Skeletal muscle tissue (tissue), 4 donors: Measurements from ENCODE around the gene PDIA2. TPM values are rescaled to one million over a fixed set of nuclear protein-coding genes. Genes with fewer than 3 reads are reported as not detected.

Source experiments
- H3K27ac ChIP-seq: one replicate; pipeline ENCODE4 v1.7.0; 2013; ENCODE audit warnings: mild to moderate bottlenecking, low read depth, low read length, inconsistent platforms
- H3K27me3 ChIP-seq, 3 donors: one replicate each; pipeline ENCODE4 v1.7.0; 2013; ENCODE audit warnings: low read length in 3 of 3; ENCODE audit not compliant: control insufficient read depth in 3 of 3, insufficient read depth in 3 of 3
- H3K36me3 ChIP-seq, 3 donors: one replicate each; pipeline ENCODE4 v1.7.0; 2013; ENCODE audit warnings: low read length in 3 of 3; ENCODE audit not compliant: control insufficient read depth in 3 of 3, insufficient read depth in 3 of 3
- H3K4me1 ChIP-seq, 3 donors: one replicate each; pipeline ENCODE4 v1.7.0; 2013; ENCODE audit warnings: low read length in 3 of 3, mild to moderate bottlenecking in 3 of 3; ENCODE audit not compliant: control insufficient read depth in 3 of 3, insufficient read depth in 3 of 3
- H3K4me3 ChIP-seq, 3 donors: one replicate each; pipeline ENCODE4 v1.7.0; 2013; ENCODE audit warnings: low read length in 3 of 3
- H3K9ac ChIP-seq, 3 donors: one replicate each; pipeline ENCODE4 v1.7.0; 2013; ENCODE audit warnings: low read length in 3 of 3, mild to moderate bottlenecking in 3 of 3, moderate library complexity in 2 of 3, low read depth in 1 of 3
- H3K9me3 ChIP-seq, 3 donors: one replicate each; pipeline ENCODE4 v1.7.0; 2013; ENCODE audit warnings: low read length in 3 of 3; ENCODE audit not compliant: control insufficient read depth in 3 of 3
- total RNA-seq: library from RNA; depleted of rRNA; stranded (reverse); fragments of >200 nt; gene quantifications from one replicate; pipeline ENCODE4 v1.2.3, GENCODE V29; 2014
- donor health status: Osteomylitis.

The PDIA2 gene
- total RNA-seq = under 0.01 TPM

GRCh38 chr16:283033-283805, at the start of gene PDIA2:
PDIA2 (plus strand) TSS chr16:283164; CDS start chr16:283170, 6 bp downstream.
- peaks cover 0 to 10% (median 4%) of the 10 kb centered on the region in 3 donors for H3K4me1 ChIP-seq
- H3K27ac ChIP-seq = no peak within 1 kb of the TSS
- H3K4me3 ChIP-seq = no peak within 1 kb of the TSS
- H3K9ac ChIP-seq = no peak within 1 kb of the TSS
- peaks cover 8 to 17% (median 12%) of the 10 kb centered on the region in 3 donors for H3K27me3 ChIP-seq
- H3K9me3 ChIP-seq = no peaks in the 10 kb centered on the region
- H3K36me3 ChIP-seq = peaks cover under 1 to 9% (median 3%) of the 10 kb centered on the region in 3 donors

- H3K9me3 ChIP-seq = no peaks in the 10 kb centered on the region
- H3K36me3 ChIP-seq = no peaks in the 10 kb centered on the region
- H3K27ac ChIP-seq = peak within 1 kb of the TSS; percentile 98
- H3K27me3 ChIP-seq = no peaks in the 10 kb centered on the region
- H3K4me3 ChIP-seq = peak within 1 kb of the TSS; percentile 74 to 94 (median 93)
- peaks cover 6 to 14% (median 14%) of the 10 kb centered on the region in 3 donors for H3K4me1 ChIP-seq
- H3K9ac ChIP-seq = peak within 1 kb of the TSS; percentile 95 to 99 (median 97)
Measured at GRCh38 chr16:234468-235305, 48.3 kb upstream of the PDIA2 start, which contains the start of gene FAM234A. FAM234A (plus strand) TSS chr16:234821; CDS start chr16:254414, 19,593 bp downstream.

- Histone ChIP-seq H3K9ac (peak overlapping the region in 1 of 3 donors; percentile 28), H3K27ac (peak overlapping the region; percentile 32), H3K4me3 (no peak overlapping the region), H3K4me1 (peaks cover 19 to 39% (median 35%) of the 10 kb centered on the region in 3 donors), H3K36me3 (peaks cover 0 to 2% (median 0%) of the 10 kb centered on the region in 3 donors), H3K27me3 (no peaks in the 10 kb centered on the region), H3K9me3 (no peaks in the 10 kb centered on the region)
Measured at GRCh38 chr16:239948-240277, 43.1 kb upstream of the PDIA2 start.

GRCh38 chr16:240559-240958, 42.4 kb upstream of the PDIA2 start:
- Histone ChIP-seq H3K27ac (peak overlapping the region; percentile 32), H3K36me3 (peaks cover 0 to 2% (median 0%) of the 10 kb centered on the region in 3 donors), H3K9ac (no peak overlapping the region), H3K9me3 (no peaks in the 10 kb centered on the region), H3K27me3 (no peaks in the 10 kb centered on the region), H3K4me3 (no peak overlapping the region), H3K4me1 (peaks cover 15 to 35% (median 29%) of the 10 kb centered on the region in 3 donors)

- no peaks in the 10 kb centered on the region for H3K27me3 ChIP-seq
- H3K9me3 ChIP-seq = no peaks in the 10 kb centered on the region
- no peak overlapping the region for H3K4me3 ChIP-seq
- no peak overlapping the region for H3K9ac ChIP-seq
- H3K27ac ChIP-seq = peak overlapping the region; percentile 1
- peaks cover 14 to 30% (median 29%) of the 10 kb centered on the region in 3 donors for H3K4me1 ChIP-seq
- peaks cover 0 to 2% (median 0%) of the 10 kb centered on the region in 3 donors for H3K36me3 ChIP-seq
Measured at GRCh38 chr16:242281-242680, 40.7 kb upstream of the PDIA2 start.

GRCh38 chr16:243348-243747, 39.6 kb upstream of the PDIA2 start:
- H3K4me3 ChIP-seq = peak overlapping the region in 1 of 3 donors; percentile 35
- H3K4me1 ChIP-seq = peaks cover 14 to 30% (median 29%) of the 10 kb centered on the region in 3 donors
- peak overlapping the region; percentile 75 for H3K27ac ChIP-seq
- H3K9ac ChIP-seq = peak overlapping the region in 2 of 3 donors; percentile 16 to 45
- H3K9me3 ChIP-seq = no peaks in the 10 kb centered on the region
- H3K36me3 ChIP-seq = peaks cover 0 to 2% (median 0%) of the 10 kb centered on the region in 3 donors
- H3K27me3 ChIP-seq = no peaks in the 10 kb centered on the region

GRCh38 chr16:245105-245504, 37.9 kb upstream of the PDIA2 start:
- H3K27ac ChIP-seq = no peak overlapping the region
- H3K36me3 ChIP-seq = peaks cover 1 to 11% (median 7%) of the 10 kb centered on the region in 3 donors
- H3K9ac ChIP-seq = no peak overlapping the region

GRCh38 chr16:247027-247426, 35.9 kb upstream of the PDIA2 start:
- no peak overlapping the region for H3K27ac ChIP-seq
- H3K4me3 ChIP-seq = no peak overlapping the region
- no peaks in the 10 kb centered on the region for H3K27me3 ChIP-seq
- H3K4me1 ChIP-seq = peaks cover 4 to 11% (median 11%) of the 10 kb centered on the region in 3 donors
- no peaks in the 10 kb centered on the region for H3K9me3 ChIP-seq
- H3K9ac ChIP-seq = no peak overlapping the region
- peaks cover 11 to 16% (median 13%) of the 10 kb centered on the region in 3 donors for H3K36me3 ChIP-seq

More at GRCh38 chr16:245105-245504, 37.9 kb upstream of the PDIA2 start:
- Histone ChIP-seq H3K27me3 (no peaks in the 10 kb centered on the region), H3K4me3 (no peak overlapping the region), H3K4me1 (peaks cover 10 to 24% (median 21%) of the 10 kb centered on the region in 3 donors), H3K9me3 (no peaks in the 10 kb centered on the region)

GRCh38 chr16:249431-249830, 33.5 kb upstream of the PDIA2 start:
- peaks cover 0 to 2% (median 0%) of the 10 kb centered on the region in 3 donors for H3K4me1 ChIP-seq
- H3K27ac ChIP-seq = no peak overlapping the region
- peaks cover 25 to 27% (median 25%) of the 10 kb centered on the region in 3 donors for H3K36me3 ChIP-seq
- H3K4me3 ChIP-seq = no peak overlapping the region
- H3K9ac ChIP-seq = no peak overlapping the region
- no peaks in the 10 kb centered on the region for H3K27me3 ChIP-seq
- H3K9me3 ChIP-seq = no peaks in the 10 kb centered on the region
